GM12872 (cell line): ENCODE measurements around the gene TCF4.

ENCODE experiments used
- CTCF ChIP-seq: IDR thresholded peaks from 3 replicates; pipeline ENCODE4 v1.5.1; 2011; ENCODE audit warnings: low read depth, mild to moderate bottlenecking, low read length, moderate library complexity; ENCODE audit not compliant: insufficient read depth

TCF4 gene

GRCh38 chr18:55573386-55573785 is 14.6 kb downstream of the TCF4 start:
- TF ChIP-seq CTCF: no peak

- no peak for TF ChIP-seq CTCF
Measured at GRCh38 chr18:55570966-55571365, 17.0 kb downstream of the TCF4 start.

- no peak for TF ChIP-seq CTCF
Measured at GRCh38 chr18:55566456-55566935, 21.5 kb downstream of the TCF4 start.

- no peak for TF ChIP-seq CTCF
Measured at GRCh38 chr18:55559739-55560138, 28.3 kb downstream of the TCF4 start.

- TF ChIP-seq CTCF: no peak
Measured at GRCh38 chr18:55557211-55557610, 30.8 kb downstream of the TCF4 start.

GRCh38 chr18:55555395-55556027 is 32.5 kb downstream of the TCF4 start:
- TF ChIP-seq CTCF: no peak

- no peak for TF ChIP-seq CTCF
Measured at GRCh38 chr18:55552526-55553189, 35.3 kb downstream of the TCF4 start.
